HL-60 (cell line): ENCODE measurements around the gene MAGEA2B.
"Not testable (repeated sequence)": the region's sequence is repeated elsewhere in the genome, so short reads cannot be mapped to it uniquely, and the experiment has no call there.

Experiments
- DNase-seq, 2 experiments: peaks; one replicate each; pipeline ENCODE4 v3.0.0-alpha.2; 2010 to 2020; ENCODE audit warnings: low read depth in 1 of 2, low spot score in 1 of 2
- H3K27ac ChIP-seq: fragments of 250-450 bp; sonication (Bioruptor Pico); replicated peaks from 2 replicates; pipeline ENCODE4 v1.5.1; 2020; ENCODE audit warnings: mild to moderate bottlenecking, moderate library complexity
- H3K27me3 ChIP-seq: fragments of 250-450 bp; sonication (Bioruptor Pico); 2 replicates; pipeline ENCODE4 v1.5.1; 2021; ENCODE audit warnings: mild to moderate bottlenecking, moderate library complexity; ENCODE audit not compliant: insufficient read depth, poor library complexity, severe bottlenecking
- H3K4me3 ChIP-seq: replicated peaks from 2 replicates; pipeline ENCODE4 v1.5.1; 2011; ENCODE audit warnings: mild to moderate bottlenecking, control low read depth, low read length; ENCODE audit not compliant: insufficient read depth
- CTCF ChIP-seq: IDR thresholded peaks from one replicate; pipeline ENCODE4 v1.5.1; 2011; ENCODE audit warnings: low read length, control low read depth, inconsistent platforms; ENCODE audit not compliant: insufficient read depth
- GABPA ChIP-seq: IDR thresholded peaks from 2 replicates; pipeline ENCODE4 v1.6.1; 2012; ENCODE audit warnings: low read depth
- REST ChIP-seq: IDR thresholded peaks from 2 replicates; pipeline ENCODE4 v1.6.1; 2012; ENCODE audit warnings: low read depth; ENCODE audit not compliant: insufficient replicate concordance
- SPI1 ChIP-seq: IDR thresholded peaks from 2 replicates; pipeline ENCODE4 v1.6.1; 2012; ENCODE audit warnings: low read depth, mild to moderate bottlenecking, borderline replicate concordance
- long read RNA-seq: library from polyadenylated mRNA; unstranded; transcript quantifications from one replicate; pipeline ENCODE4 v2.0.0, GENCODE V29; 2020

MAGEA2B gene
- long read RNA-seq = 0 reads

- H3K27ac ChIP-seq, DNase-seq, H3K27me3 ChIP-seq, H3K4me3 ChIP-seq: not testable (repeated sequence)
These were observed at the start of gene MAGEA2B for GRCh38 chrX:152713815-152714787. MAGEA2B (plus strand) TSS chrX:152714628; CDS start chrX:152717107, 2,479 bp downstream.

- Histone ChIP-seq H3K27me3 (no peaks in the 10 kb centered on the region), H3K27ac (no peak overlapping the region), H3K4me3 (no peak overlapping the region)
- DNase-seq = no peak
- no peak for TF ChIP-seq REST
- no peak for TF ChIP-seq GABPA
- no peak for TF ChIP-seq CTCF
- TF ChIP-seq SPI1 = no peak
These were observed 40.3 kb upstream of the MAGEA2B start for GRCh38 chrX:152674135-152674534.

GRCh38 chrX:152674652-152675051, 39.8 kb upstream of the MAGEA2B start:
- H3K27ac ChIP-seq, H3K27me3 ChIP-seq, H3K4me3 ChIP-seq, DNase-seq: not testable (repeated sequence)

- H3K27me3 ChIP-seq, H3K4me3 ChIP-seq, H3K27ac ChIP-seq, DNase-seq: not testable (repeated sequence)
These were observed 33.4 kb upstream of the MAGEA2B start for GRCh38 chrX:152681012-152681411.

GRCh38 chrX:152697952-152698931, 16.2 kb upstream of the MAGEA2B start, which contains the start of gene MAGEA3:
MAGEA3 (plus strand) TSS chrX:152698794; CDS start chrX:152700833, 2,039 bp downstream.
- H3K4me3 ChIP-seq, H3K27ac ChIP-seq, H3K27me3 ChIP-seq, DNase-seq: not testable (repeated sequence)

- H3K27ac ChIP-seq, H3K4me3 ChIP-seq, H3K27me3 ChIP-seq, DNase-seq: not testable (repeated sequence)
These were observed 14.0 kb upstream of the MAGEA2B start for GRCh38 chrX:152700390-152700789.

GRCh38 chrX:152706500-152706899, 7.9 kb upstream of the MAGEA2B start:
- not testable (repeated sequence) for H3K27me3 ChIP-seq, H3K4me3 ChIP-seq, DNase-seq, H3K27ac ChIP-seq

- H3K27ac ChIP-seq, DNase-seq, H3K4me3 ChIP-seq: not testable (repeated sequence)
These were observed 5.3 kb upstream of the MAGEA2B start, which contains the start of gene CSAG2 for GRCh38 chrX:152709173-152709572. CSAG2 (minus strand) TSS chrX:152709273; CDS start chrX:152709112, 161 bp downstream.

GRCh38 chrX:152713195-152713594, 1.2 kb upstream of the MAGEA2B start:
- not testable (repeated sequence) for H3K27ac ChIP-seq, DNase-seq, H3K27me3 ChIP-seq, H3K4me3 ChIP-seq

More at GRCh38 chrX:152709173-152709572, 5.3 kb upstream of the MAGEA2B start, which contains the start of gene CSAG2:
- H3K27me3 ChIP-seq = not testable (repeated sequence)
